ENCODE measurements around the gene CXCR5.
"Not testable (repeated sequence)": the region's sequence is repeated elsewhere in the genome, so short reads cannot be mapped to it uniquely, and the experiment has no call there.

The CXCR5 gene

GRCh38 chr11:118883368-118884071 lies at the start of gene CXCR5:
TSS of gene CXCR5 (plus strand) at chr11:118883892. CDS start at chr11:118883942, 50 bp downstream.
- no peak for DNase-seq (ENCODE audit: low spot score)

GRCh38 chr11:118834427-118835028 lies 49.2 kb upstream of the CXCR5 start:
- DNase-seq (ENCODE audit: low spot score), result no peak

GRCh38 chr11:118837868-118838267 lies 45.8 kb upstream of the CXCR5 start:
- no peak for DNase-seq (ENCODE audit: low spot score)

- no peak for DNase-seq (ENCODE audit: low spot score)
Measured at GRCh38 chr11:118838905-118839553, 44.7 kb upstream of the CXCR5 start.

- no peak for DNase-seq (ENCODE audit: low spot score)
Measured at GRCh38 chr11:118841469-118842242, 42.0 kb upstream of the CXCR5 start.

GRCh38 chr11:118842369-118842768 lies 41.3 kb upstream of the CXCR5 start:
- no peak for DNase-seq (ENCODE audit: low spot score)

GRCh38 chr11:118842843-118843242 lies 40.8 kb upstream of the CXCR5 start:
- not testable (repeated sequence) for DNase-seq (ENCODE audit: low spot score)

GRCh38 chr11:118843565-118843964 lies 40.1 kb upstream of the CXCR5 start:
- DNase-seq (ENCODE audit: low spot score), result no peak

- no peak for DNase-seq (ENCODE audit: low spot score)
Measured at GRCh38 chr11:118845369-118845768, 38.3 kb upstream of the CXCR5 start.

GRCh38 chr11:118846181-118846935 lies 37.3 kb upstream of the CXCR5 start:
- DNase-seq (ENCODE audit: low spot score), result no peak

GRCh38 chr11:118849825-118850224 lies 33.9 kb upstream of the CXCR5 start:
- DNase-seq (ENCODE audit: low spot score), result no peak

GRCh38 chr11:118851970-118852369 lies 31.7 kb upstream of the CXCR5 start:
- no peak for DNase-seq (ENCODE audit: low spot score)

GRCh38 chr11:118853678-118854077 lies 30.0 kb upstream of the CXCR5 start:
- no peak for DNase-seq (ENCODE audit: low spot score)

GRCh38 chr11:118856314-118856713 lies 27.4 kb upstream of the CXCR5 start:
- DNase-seq (ENCODE audit: low spot score), result no peak

GRCh38 chr11:118857385-118857784 lies 26.3 kb upstream of the CXCR5 start:
- no peak for DNase-seq (ENCODE audit: low spot score)

GRCh38 chr11:118859973-118860372 lies 23.7 kb upstream of the CXCR5 start:
- DNase-seq (ENCODE audit: low spot score), result no peak

- DNase-seq (ENCODE audit: low spot score), result no peak
Measured at GRCh38 chr11:118868659-118869058, 15.0 kb upstream of the CXCR5 start.

- DNase-seq (ENCODE audit: low spot score), result no peak
Measured at GRCh38 chr11:118870396-118871343, 13.0 kb upstream of the CXCR5 start.

GRCh38 chr11:118872403-118872821 lies 11.3 kb upstream of the CXCR5 start:
- DNase-seq (ENCODE audit: low spot score), result no peak

GRCh38 chr11:118873804-118874203 lies 9.9 kb upstream of the CXCR5 start:
- DNase-seq (ENCODE audit: low spot score), result no peak

- DNase-seq (ENCODE audit: low spot score), result no peak
Measured at GRCh38 chr11:118876286-118876685, 7.4 kb upstream of the CXCR5 start.

All from D341Med (cell line).